ENCODE measurements around the gene TAGAP. TPM values are rescaled to one million over a fixed set of nuclear protein-coding genes. Genes with fewer than 3 reads are reported as not detected.

TAGAP gene
- total RNA-seq, 1 experiment from 2014 or later, result not detected

- no peak overlapping the region for H2BK12ac ChIP-seq (ENCODE audit: insufficient read length, low read depth, low read length)
- no peak overlapping the region for H3K27ac Mint-ChIP-seq
Observed at GRCh38 chr6:159089443-159089842, 44.7 kb upstream of the TAGAP start.

More at GRCh38 chr6:159089443-159089842, 44.7 kb upstream of the TAGAP start:
- Histone ChIP-seq H3K9me3 (ENCODE audit: control insufficient read depth, low read depth, low read length) (no peaks in the 10 kb centered on the region), H3K27ac (ENCODE audit: insufficient read length, low read depth, low read length) (no peak overlapping the region), H2BK20ac (ENCODE audit: low read depth, low read length, poor library complexity, severe bottlenecking) (no peak overlapping the region), H2BK120ac (ENCODE audit: low read depth, low read length, poor library complexity, severe bottlenecking) (no peak overlapping the region), H2AK5ac (ENCODE audit: insufficient read length, low read length) (no peak overlapping the region), H3K23ac (ENCODE audit: insufficient read length, low read depth, low read length) (no peak overlapping the region), H3K4me1 (ENCODE audit: insufficient read depth, low read length) (no peaks in the 10 kb centered on the region; the same call in 1 of the 2 replicates), H3K27me3 (ENCODE audit: insufficient read depth, low read length) (no peaks in the 10 kb centered on the region), H3K79me1 (ENCODE audit: insufficient read depth, low read depth, low read length, poor library complexity, severe bottlenecking) (no peaks in the 10 kb centered on the region), H3K9ac (ENCODE audit: extremely low read depth, insufficient read length, low read length) (no peak overlapping the region), H3K14ac (ENCODE audit: insufficient read depth, low read length) (no peak overlapping the region), H3K79me2 (ENCODE audit: insufficient read depth, low read length) (no peaks in the 10 kb centered on the region), H3K56ac (ENCODE audit: insufficient read length, low read depth, low read length) (no peak overlapping the region), H3K4ac (ENCODE audit: low read depth, low read length) (no peak overlapping the region), H4K5ac (ENCODE audit: insufficient read length, low read depth, low read length) (no peak overlapping the region), H2BK15ac (ENCODE audit: low read depth, low read length) (no peak overlapping the region), H3K23me2 (ENCODE audit: insufficient read length, low read depth, low read length, poor library complexity, severe bottlenecking) (no peaks in the 10 kb centered on the region), H4K91ac (ENCODE audit: insufficient read length, low read depth, low read length) (no peak overlapping the region), H3K18ac (ENCODE audit: insufficient read length, low read depth, low read length) (no peak overlapping the region), H3K4me2 (ENCODE audit: insufficient read depth, insufficient read length, low read length) (no peak overlapping the region), H4K20me1 (ENCODE audit: control insufficient read depth, insufficient read depth, insufficient read length) (no peaks in the 10 kb centered on the region), H2AFZ (ENCODE audit: low read length) (no peak overlapping the region), H2BK5ac (ENCODE audit: insufficient read length, low read length) (no peak overlapping the region), H4K8ac (replicated peaks; ENCODE audit: insufficient read length, low read depth, low read length) (no peak overlapping the region), H3T11ph (ENCODE audit: low read length) (no peak overlapping the region)
- H3K36me3 Mint-ChIP-seq (ENCODE audit: insufficient read depth in 1 of 3, low read depth in 3 of 3), result no peaks in the 10 kb centered on the region
- no peaks in the 10 kb centered on the region for H3K9me3 Mint-ChIP-seq
- peaks cover 3 to 11% of the 10 kb centered on the region in 2 experiments; a peak in 2 of 4 replicates for H3K4me1 Mint-ChIP-seq
- H3K4me3 Mint-ChIP-seq, result no peak overlapping the region
- no CpG with 5 or more reads among the region's 3 CpGs for WGBS (ENCODE audit: extremely low coverage, insufficient read length, low lambda C conversion rate)
- DNase-seq, result no peak
- no peak for TF ChIP-seq CTCF (conservative IDR thresholded peaks at IDR 0.05)
- no peaks in the 10 kb centered on the region for H3K27me3 Mint-ChIP-seq (ENCODE audit: low read depth)

All from H9 (cell line).